K562 treated with DMSO at 1 percent for 24 hours (cell line): Measurements from ENCODE around the gene CCDC157. TPM values are rescaled to one million over a fixed set of nuclear protein-coding genes. Genes with fewer than 3 reads are reported as not detected.

Experiments used
- total RNA-seq: library from RNA; unstranded; fragments of 300-600 nt; gene quantifications from 2 replicates; pipeline ENCODE4 v1.2.3, GENCODE V29; 2022; ENCODE audit warnings: low read depth; ENCODE audit not compliant: insufficient read depth

The CCDC157 gene
- total RNA-seq = 2.1 and 2.4 TPM in 2 replicates

DNA sequence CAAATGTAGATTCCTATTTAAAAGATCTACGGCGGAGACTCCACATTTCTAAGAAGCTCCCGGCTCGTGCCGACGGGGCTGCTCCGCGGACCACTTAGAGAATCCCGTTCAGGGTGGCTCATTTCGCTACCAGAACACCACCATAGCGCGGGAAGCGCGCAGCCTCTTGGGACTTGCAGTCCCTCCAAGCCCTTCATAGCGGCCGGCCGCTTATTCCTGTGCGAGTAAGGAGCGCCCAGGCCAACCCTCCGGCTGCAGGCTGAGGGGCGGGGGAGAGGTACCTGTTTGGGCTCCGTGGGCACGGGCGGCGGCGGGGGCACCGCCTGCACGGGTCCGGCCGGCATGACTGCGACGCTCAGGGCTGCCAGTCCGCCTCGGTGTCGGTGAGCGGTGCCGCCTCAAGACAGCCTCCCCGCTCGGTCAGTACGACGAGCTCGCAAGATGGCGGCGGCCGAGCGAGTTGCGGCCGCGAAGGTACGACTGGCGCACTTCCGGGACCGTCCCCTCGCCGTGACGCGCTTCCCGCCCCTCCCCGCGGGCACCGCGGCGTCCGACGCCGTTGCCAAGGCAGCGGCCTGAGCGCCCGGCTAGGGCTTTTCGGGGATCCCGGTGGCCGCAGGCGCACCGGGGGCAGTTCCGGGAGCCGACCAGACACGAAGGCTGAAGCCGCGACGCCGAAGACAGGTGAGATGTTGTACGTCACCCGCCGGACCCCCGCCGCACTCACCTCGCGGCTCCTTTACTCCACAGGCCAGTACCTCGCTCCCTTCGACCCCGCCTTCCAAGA lies at the start of gene CCDC157, which contains the start of gene SF3A1:
CCDC157 (plus strand) TSS at position 559 of the 787 bp plus-strand sequence. CDS start 8,994 bp downstream, outside the sequence.
SF3A1 (minus strand) TSS at position 446 of the 787 bp plus-strand sequence; CDS start at position 344, 102 bp downstream.

DNA sequence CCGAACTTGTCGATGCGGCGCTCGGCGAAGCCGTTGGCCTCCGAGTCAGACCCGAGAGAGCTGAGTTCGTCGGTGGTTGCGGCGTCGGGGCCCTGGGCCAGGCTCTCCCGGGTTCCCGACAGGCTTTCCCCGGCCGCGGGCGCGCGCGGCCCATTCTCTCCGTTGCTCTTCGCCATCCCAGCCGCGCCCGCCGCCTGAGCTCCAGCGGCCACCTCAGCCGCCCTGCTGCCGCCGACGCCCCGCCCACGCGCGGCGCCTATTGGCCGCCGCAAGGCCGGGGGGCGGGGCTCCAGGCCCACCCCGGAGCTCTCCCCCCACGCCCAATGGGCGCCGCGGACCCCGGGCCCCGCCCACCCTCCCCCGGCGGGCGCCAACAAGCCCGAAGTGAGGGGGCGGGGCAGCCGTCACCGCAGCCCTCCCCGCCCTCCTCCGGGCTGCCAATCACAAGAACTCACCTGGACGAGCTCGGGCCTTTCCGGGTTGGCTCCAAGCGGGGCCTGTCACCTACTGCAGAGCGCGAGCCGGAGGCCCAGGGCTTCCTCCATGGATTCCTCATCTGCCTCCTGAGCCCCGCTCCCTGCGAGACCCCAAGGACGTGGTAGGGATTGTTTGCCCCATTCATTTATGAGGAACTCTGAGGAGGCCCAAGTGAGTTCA lies 30.0 kb upstream of the CCDC157 start, which contains the start of gene TBC1D10A:
TBC1D10A (minus strand) TSS at position 236 of the 657 bp plus-strand sequence; CDS start at position 176, 60 bp downstream.

DNA sequence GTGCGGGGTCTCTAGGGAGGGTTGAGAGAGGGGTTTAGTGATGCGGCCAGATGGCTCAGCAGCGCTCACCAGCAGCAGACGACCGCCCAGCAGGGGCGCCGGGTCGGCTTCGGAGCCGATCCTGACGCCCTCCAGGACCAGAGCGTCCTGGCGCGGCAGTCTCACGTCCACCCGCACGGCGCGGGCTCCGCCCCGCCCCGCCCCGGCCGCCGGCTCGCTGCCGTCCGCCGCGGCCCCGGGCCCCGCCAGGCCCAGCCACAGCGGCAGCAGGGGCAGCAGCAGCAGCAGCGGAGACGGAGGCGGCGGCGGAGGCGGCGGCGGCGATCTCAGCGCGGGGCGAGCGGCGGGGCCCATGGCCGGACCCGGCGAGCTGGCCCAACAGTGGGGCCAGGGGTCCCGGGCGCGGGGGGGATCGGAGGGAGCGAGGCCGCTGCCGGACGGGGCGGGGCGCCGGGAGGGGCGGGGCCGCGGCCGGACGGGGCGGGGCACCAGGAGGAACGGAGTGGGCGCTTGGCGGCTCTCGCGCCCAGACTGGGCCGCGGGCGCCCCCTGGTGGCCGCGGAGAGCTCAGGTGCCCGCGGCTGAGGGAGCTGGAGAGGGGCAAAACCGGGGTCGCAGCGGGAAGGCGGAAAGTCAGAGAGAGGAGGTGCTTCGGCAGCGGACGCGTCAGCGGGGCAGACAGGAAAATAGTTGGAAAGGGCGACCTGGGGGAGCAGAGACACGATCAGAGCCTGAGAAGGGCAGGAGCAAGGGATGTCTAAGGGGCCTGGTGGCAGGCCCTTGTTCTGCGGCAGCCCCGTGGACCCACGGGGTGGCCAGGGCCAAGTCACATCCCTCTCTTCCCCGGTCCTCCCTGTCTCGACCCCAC lies 30.4 kb downstream of the CCDC157 start, which contains the start of gene RNF215:
RNF215 (minus strand) TSS at position 452 of the 868 bp plus-strand sequence; CDS start at position 354, 98 bp downstream.

DNA sequence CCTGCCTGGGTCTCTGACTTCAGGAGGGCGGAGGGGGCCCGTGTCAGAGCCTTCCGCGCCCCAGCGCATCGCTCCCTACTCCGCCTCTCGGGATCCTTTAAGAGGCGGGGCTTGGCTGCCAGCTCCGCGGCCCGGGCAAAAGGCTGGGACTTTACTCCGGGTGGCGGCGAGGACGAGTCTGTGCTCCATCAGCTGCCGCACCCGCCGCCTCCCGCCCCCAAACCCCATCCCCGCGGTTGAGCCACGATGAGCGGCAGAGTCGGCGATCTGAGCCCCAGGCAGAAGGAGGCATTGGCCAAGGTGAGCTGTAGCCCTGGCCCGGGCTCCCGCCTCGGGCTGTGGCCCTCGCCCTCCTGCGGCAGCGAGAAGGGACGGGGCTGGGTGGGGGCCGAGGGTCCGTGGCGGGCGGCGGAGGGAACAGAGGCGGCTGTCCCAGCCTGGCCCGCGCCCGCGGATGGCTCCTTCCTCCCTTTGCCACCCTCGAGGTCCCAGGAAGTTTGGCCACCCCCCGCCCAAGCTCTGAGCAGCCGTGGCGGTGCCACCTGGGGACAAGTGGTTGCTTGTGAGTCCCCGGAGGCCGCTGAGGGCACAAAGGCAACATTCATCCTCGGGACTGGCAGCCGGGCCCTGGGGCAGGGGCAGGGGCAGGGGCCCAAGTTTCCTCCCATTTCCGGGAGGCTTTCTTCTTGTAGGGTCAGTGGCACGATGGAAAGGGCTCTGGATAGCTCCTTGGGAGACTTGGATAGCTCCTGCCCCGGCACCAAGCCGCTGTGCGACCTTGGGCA lies 40.3 kb downstream of the CCDC157 start, which contains the start of gene SEC14L2:
SEC14L2 (plus strand) TSS at position 148 of the 785 bp plus-strand sequence; CDS start at position 247, 99 bp downstream.

DNA sequence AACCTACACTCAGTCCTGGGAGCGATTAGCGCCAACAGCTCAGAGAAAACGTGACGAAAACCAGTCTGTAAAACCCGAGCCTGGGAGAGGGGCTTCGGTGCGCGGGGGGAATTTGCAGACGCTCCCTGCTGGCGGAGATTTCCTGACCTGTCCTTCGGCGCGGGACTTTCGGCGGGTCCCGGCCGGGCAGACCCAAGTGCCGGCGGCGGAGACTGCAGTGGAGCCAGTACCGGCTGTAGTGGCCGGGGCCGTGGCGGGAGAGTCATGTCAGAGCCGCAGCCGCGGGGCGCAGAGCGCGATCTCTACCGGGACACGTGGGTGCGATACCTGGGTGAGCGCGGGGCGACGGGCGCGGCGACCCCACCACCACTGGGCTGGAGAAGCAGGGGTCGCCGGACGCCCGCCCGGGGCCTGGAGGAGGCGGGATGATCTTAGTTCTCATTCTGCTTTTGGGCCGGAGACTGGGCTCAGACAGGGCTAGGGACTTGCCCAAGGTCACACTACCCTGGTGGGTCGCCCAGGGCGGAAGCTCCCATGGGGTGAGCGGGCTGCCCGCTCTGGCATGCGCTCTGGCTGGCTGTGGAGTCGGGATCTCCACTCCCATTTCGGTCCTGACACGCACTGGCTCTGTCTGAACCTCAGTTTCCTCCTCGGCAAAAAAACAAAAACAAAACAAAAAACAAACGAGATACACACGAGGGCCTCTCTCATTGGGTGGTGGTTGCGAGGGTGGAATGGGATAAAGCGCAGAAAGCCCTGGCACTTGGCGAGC lies 69.0 kb downstream of the CCDC157 start, which contains the start of gene MTFP1:
MTFP1 (plus strand) TSS at position 153 of the 772 bp plus-strand sequence; CDS start at position 265, 112 bp downstream.

Other genes starting within 250 kb of the CCDC157 start
- gene LIF, start 110.2 kb upstream of the CCDC157 start, total RNA-seq = not detected in 2 replicates
- gene OSM, start 90.2 kb upstream of the CCDC157 start, total RNA-seq = not detected in 2 replicates
- gene CASTOR1, start 67.5 kb upstream of the CCDC157 start, total RNA-seq = 0.97 and 1.6 TPM in 2 replicates
- 23.3 and 23.6 TPM in 2 replicates for gene TBC1D10A, start 30.1 kb upstream of the CCDC157 start, total RNA-seq
- 62.4 and 62.8 TPM in 2 replicates for gene SF3A1, start 113 bp upstream of the CCDC157 start, total RNA-seq
- 6.0 and 7.2 TPM in 2 replicates for gene RNF215, start 30.4 kb downstream of the CCDC157 start, total RNA-seq
- 0.13 and 0.34 TPM in 2 replicates for gene SEC14L2, start 40.0 kb downstream of the CCDC157 start, total RNA-seq
- gene MTFP1, start 68.8 kb downstream of the CCDC157 start, total RNA-seq = 40.7 and 46.3 TPM in 2 replicates
- gene SEC14L3, start 115.0 kb downstream of the CCDC157 start, total RNA-seq = not detected in 2 replicates
- gene SEC14L4, start 148.7 kb downstream of the CCDC157 start, total RNA-seq = not detected in 2 replicates
- 0.96 and 1.3 TPM in 2 replicates for gene SEC14L6, start 189.7 kb downstream of the CCDC157 start, total RNA-seq
- 7.6 and 8.3 TPM in 2 replicates for gene GAL3ST1, start 217.7 kb downstream of the CCDC157 start, total RNA-seq
- 45.7 and 45.8 TPM in 2 replicates for gene PES1, start 234.9 kb downstream of the CCDC157 start, total RNA-seq